Adrenal gland (tissue), 5 donors: ENCODE data around the gene CREM.
A peak's percentile ranks its signal among the peaks of the same experiment; 100 is the strongest.

Experiments used
- CTCF ChIP-seq, 6 experiments: fragments of 450-650 bp in 4 of 6; fragments of 200-600 bp in 2 of 6; sonication (generic) in 1 of 6; IDR thresholded peaks; 1 replicate in 5 of 6; 2 replicates in 1 of 6; pipeline versions ENCODE4 v1.5.1 to v1.8.0; 2016 to 2021; ENCODE audit warnings: antibody characterized with exemption in 6 of 6, mild to moderate bottlenecking in 2 of 6, moderate library complexity in 1 of 6
- POLR2A ChIP-seq, 2 donors: fragments of 450-650 bp; IDR thresholded peaks; one replicate each; pipeline ENCODE4 v1.6.1; 2017; ENCODE audit warnings: antibody characterized with exemption in 2 of 2, mild to moderate bottlenecking in 2 of 2, moderate library complexity in 1 of 2
- donor health status: DM: no; HTN: no; CAD: no.

DNA sequence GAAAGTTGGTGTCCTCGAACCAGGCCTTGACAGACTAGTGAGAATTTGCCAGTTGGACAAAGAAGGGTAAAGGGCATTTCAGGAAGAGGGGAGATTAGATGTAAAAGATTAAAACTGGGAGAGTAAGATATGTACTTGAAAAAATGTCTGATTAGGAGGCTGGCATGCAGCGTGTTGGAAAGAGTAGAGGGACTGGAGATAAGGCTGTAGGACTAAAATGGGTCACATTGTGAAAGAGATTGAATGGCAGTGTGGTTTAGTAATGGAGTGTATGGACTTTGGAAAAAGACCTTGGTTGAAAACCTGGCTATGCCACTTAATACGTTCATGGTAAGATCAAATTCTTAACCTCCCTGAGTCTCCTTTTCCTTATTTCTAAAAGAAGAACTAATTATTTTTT lies 14.1 kb downstream of the CREM start:
- TF ChIP-seq CTCF (IDR thresholded peaks at IDR 0.05), result no peak
- peak in 1 of 2 donors; percentile 24 for TF ChIP-seq POLR2A (IDR thresholded peaks at IDR 0.05)
